Lung microvascular endothelial cell (primary cell): ENCODE data around the gene CREBRF. TPM values are rescaled to one million over a fixed set of nuclear protein-coding genes. Genes with fewer than 3 reads are reported as not detected.
"Not testable (repeated sequence)": the region's sequence is repeated elsewhere in the genome, so short reads cannot be mapped to it uniquely, and the experiment has no call there.

ENCODE experiments used
- DNase-seq, 2 donors: peaks; one replicate each; pipeline versions ENCODE4 v3.0.0 to v3.0.0-alpha.2; 2010; ENCODE audit warnings: low read depth in 2 of 2
- total RNA-seq: library from RNA; depleted of rRNA; stranded (reverse); fragments of >200 nt; gene quantifications from 2 replicates; pipeline ENCODE4 v1.2.1, GENCODE V29; 2014

The CREBRF gene
- total RNA-seq, 1 donor from 2014 or later, result 26.4 TPM

DNA sequence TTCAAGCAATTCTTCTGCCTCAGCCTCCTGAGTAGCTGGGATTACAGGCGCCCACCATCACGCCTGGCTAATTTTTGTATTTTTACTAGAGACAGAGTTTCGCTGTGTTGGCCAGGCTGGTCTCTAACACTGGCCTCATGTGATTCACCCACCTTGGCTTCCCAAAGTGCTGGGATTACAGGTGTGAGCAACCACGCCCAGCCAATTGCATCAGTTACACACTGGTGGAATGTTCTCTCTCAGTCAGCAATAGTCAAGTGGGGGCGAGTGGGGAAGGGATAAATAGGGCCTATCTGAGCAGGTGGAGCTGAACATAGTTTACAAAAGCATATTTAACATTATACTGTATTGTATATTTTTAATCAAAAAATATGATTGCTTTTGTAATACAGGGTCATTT is 98.5 kb downstream of the CREBRF start:
- DNase-seq, result not testable (repeated sequence)

- no peak for DNase-seq
Observed at GRCh38 chr5:173155912-173156311, 99.8 kb downstream of the CREBRF start.

- no peak for DNase-seq
Observed at GRCh38 chr5:173158366-173158765, 102.2 kb downstream of the CREBRF start.

DNA sequence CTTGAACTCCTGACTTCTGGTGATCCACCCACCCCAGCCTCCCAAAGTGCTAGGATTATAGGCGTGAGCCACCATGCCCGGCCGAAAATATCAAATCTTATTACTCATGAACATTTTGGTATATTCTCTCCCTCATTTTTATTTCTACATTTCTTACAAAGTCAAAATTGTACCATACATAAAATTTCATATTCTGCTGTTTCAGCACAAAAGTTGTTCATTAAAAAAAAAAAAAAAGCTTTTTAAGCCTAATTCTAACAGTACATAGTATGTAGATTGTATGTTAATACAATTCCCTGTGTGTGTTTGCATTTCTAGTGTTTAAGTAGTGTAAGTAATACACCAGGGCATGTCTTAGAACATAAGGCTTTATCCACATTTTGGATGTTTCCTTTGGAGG is 103.1 kb downstream of the CREBRF start:
- no peak for DNase-seq

GRCh38 chr5:173161148-173161547 is 105.0 kb downstream of the CREBRF start:
- no peak for DNase-seq

DNA sequence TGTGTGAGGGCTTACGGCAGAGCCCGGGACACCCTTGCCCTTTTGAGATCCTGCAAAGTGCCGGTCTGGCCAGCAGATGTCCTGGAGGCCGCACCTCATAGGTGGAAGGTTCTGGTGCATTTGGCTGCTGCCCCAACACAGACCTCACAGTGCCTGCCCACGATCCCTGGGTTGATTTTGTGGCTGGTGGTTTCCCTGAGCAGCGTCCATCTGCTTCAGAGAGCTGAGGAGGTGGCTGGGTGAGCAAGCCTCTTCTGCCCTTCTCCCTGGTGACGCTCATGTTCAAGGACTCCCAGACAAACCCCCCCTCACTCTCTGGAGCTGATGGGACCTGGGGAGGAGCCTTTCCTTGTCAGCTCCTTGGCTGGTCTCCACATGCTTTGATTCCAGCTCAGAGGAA is 107.1 kb downstream of the CREBRF start:
- no peak for DNase-seq

GRCh38 chr5:173165177-173166016 is 109.2 kb downstream of the CREBRF start:
- DNase-seq, result no peak

DNA sequence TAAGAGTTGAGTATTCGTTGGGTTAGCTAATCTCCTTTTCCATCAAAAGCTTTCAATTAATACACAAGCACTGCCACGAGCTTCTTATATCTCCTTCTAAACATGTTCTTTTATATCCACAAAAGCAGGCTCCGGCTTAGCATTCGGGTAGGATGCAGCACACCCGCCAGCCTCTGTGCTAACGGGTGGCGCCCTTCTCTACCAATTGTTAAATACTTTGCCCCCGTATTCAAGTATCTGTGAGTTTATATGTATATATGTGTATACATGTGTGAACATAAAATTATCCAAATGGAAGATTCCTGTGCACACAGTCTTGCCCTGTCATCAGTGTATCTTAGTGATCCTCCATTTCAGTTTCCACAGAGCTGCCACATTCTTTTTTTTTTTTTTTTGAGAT is 116.0 kb downstream of the CREBRF start:
- DNase-seq, result no peak

DNA sequence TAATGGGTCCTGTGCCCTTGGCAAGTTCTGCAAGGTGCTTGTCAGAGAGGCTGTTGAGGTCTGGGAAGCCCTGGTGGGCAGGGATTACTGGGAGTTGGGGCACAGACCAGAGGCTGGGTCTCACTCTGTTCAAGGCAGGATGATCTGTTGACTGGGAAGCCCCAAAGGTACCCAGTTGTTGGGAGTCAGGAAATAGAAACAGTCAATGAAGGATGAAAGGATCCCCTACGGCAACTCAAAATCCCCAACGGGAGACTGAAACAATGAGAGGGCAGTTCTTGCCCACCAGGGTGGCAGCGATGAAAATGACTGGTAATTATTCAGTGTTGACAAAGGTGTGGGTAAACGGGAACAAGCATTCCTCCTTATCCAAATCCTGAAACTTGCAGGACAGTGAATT is 119.4 kb downstream of the CREBRF start:
- DNase-seq, result no peak

GRCh38 chr5:173178369-173178910 is 122.3 kb downstream of the CREBRF start:
- no peak for DNase-seq

GRCh38 chr5:173180331-173180730 is 124.2 kb downstream of the CREBRF start:
- DNase-seq, result no peak

GRCh38 chr5:173187054-173187743 is 131.0 kb downstream of the CREBRF start:
- no peak for DNase-seq

- DNase-seq, result no peak
Observed at GRCh38 chr5:173188280-173188679, 132.1 kb downstream of the CREBRF start.

Other genes with a start within 250 kb of the CREBRF start
- 51.0 and 81.3 TPM in 2 replicates for gene ERGIC1, start 222.1 kb upstream of the CREBRF start, total RNA-seq
- gene RPL26L1, start 96.9 kb upstream of the CREBRF start, total RNA-seq, result 27.2 and 28.4 TPM in 2 replicates
- 318 and 553 TPM in 2 replicates for gene ATP6V0E1, start 72.6 kb upstream of the CREBRF start, total RNA-seq
- 11.6 and 15.9 TPM in 2 replicates for gene BNIP1, start 88.2 kb downstream of the CREBRF start, total RNA-seq
- 0.22 TPM in 1 of 2 replicates, not detected in the other for gene NKX2-5, start 178.9 kb downstream of the CREBRF start, total RNA-seq